Measurements from ENCODE around the gene CAMK2D.

- TF ChIP-seq, protein P1, sequence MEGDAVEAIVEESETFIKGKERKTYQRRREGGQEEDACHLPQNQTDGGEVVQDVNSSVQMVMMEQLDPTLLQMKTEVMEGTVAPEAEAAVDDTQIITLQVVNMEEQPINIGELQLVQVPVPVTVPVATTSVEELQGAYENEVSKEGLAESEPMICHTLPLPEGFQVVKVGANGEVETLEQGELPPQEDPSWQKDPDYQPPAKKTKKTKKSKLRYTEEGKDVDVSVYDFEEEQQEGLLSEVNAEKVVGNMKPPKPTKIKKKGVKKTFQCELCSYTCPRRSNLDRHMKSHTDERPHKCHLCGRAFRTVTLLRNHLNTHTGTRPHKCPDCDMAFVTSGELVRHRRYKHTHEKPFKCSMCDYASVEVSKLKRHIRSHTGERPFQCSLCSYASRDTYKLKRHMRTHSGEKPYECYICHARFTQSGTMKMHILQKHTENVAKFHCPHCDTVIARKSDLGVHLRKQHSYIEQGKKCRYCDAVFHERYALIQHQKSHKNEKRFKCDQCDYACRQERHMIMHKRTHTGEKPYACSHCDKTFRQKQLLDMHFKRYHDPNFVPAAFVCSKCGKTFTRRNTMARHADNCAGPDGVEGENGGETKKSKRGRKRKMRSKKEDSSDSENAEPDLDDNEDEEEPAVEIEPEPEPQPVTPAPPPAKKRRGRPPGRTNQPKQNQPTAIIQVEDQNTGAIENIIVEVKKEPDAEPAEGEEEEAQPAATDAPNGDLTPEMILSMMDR (IDR thresholded peaks at IDR 0.05; ENCODE audit: poor library complexity): no peak
- TF ChIP-seq EZH2phosphoT487 (IDR thresholded peaks at IDR 0.05; ENCODE audit: low read depth, severe bottlenecking, unreplicated experiment): no peak
Measured at GRCh38 chr4:113560579-113560978, 201.0 kb downstream of the CAMK2D start.

Data from hepatocyte (in vitro differentiated cells).